Endothelial cell (in vitro differentiated cells): Measurements from ENCODE around the gene RSRC1. TPM values are rescaled to one million over a fixed set of nuclear protein-coding genes. Genes with fewer than 3 reads are reported as not detected.

Experiments used
- DNase-seq: peaks from one replicate; pipeline ENCODE4 v3.0.0; 2021; ENCODE audit warnings: low spot score
- H3K27ac Mint-ChIP-seq: one replicate; pipeline ENCODE4 v1.8.0; 2021; ENCODE audit warnings: mixed read lengths, inconsistent platforms; ENCODE audit not compliant: unreplicated experiment
- H3K27me3 Mint-ChIP-seq: one replicate; pipeline ENCODE4 v1.8.0; 2021; ENCODE audit warnings: mild to moderate bottlenecking, moderate library complexity, mixed read lengths, inconsistent platforms; ENCODE audit not compliant: unreplicated experiment
- H3K36me3 Mint-ChIP-seq: one replicate; pipeline ENCODE4 v1.8.0; 2021; ENCODE audit warnings: mild to moderate bottlenecking, low read depth, mixed read lengths, inconsistent platforms; ENCODE audit not compliant: unreplicated experiment
- H3K4me1 Mint-ChIP-seq: one replicate; pipeline ENCODE4 v1.8.0; 2021; ENCODE audit warnings: mild to moderate bottlenecking, mixed read lengths, inconsistent platforms; ENCODE audit not compliant: unreplicated experiment
- H3K4me3 Mint-ChIP-seq: one replicate; pipeline ENCODE4 v1.8.0; 2021; ENCODE audit warnings: mild to moderate bottlenecking, mixed read lengths, inconsistent platforms; ENCODE audit not compliant: unreplicated experiment
- H3K9me3 Mint-ChIP-seq: one replicate; pipeline ENCODE4 v1.8.0; 2021; ENCODE audit warnings: mixed read lengths, inconsistent platforms; ENCODE audit not compliant: unreplicated experiment
- CTCF ChIP-seq: fragments of 200-600 bp; sonication (generic); IDR thresholded peaks from one replicate; pipeline ENCODE4 v1.5.0; 2021; ENCODE audit warnings: antibody characterized with exemption; ENCODE audit not compliant: unreplicated experiment
- total RNA-seq: library from RNA; stranded (reverse); fragmentation: NEBNext Ultra II Directional; extraction: Animal tissue kit (Norgen Biotek cat#: 25700); gene quantifications from one replicate; pipeline ENCODE4 v1.2.1, GENCODE V29; 2021; ENCODE audit not compliant: unreplicated experiment

Gene RSRC1
- total RNA-seq, 1 donor from 2014 or later, result 24.7 TPM

GRCh38 chr3:158458464-158458863 lies 348.6 kb downstream of the RSRC1 start:
- H3K4me1 Mint-ChIP-seq, result no peaks in the 10 kb centered on the region
- no peaks in the 10 kb centered on the region for H3K9me3 Mint-ChIP-seq
- no peak overlapping the region for H3K4me3 Mint-ChIP-seq
- TF ChIP-seq CTCF, result no peak
- DNase-seq, result no peak
- H3K36me3 Mint-ChIP-seq, result no peaks in the 10 kb centered on the region
- H3K27ac Mint-ChIP-seq, result no peak overlapping the region
- H3K27me3 Mint-ChIP-seq, result peaks cover 1% of the 10 kb centered on the region

DNA sequence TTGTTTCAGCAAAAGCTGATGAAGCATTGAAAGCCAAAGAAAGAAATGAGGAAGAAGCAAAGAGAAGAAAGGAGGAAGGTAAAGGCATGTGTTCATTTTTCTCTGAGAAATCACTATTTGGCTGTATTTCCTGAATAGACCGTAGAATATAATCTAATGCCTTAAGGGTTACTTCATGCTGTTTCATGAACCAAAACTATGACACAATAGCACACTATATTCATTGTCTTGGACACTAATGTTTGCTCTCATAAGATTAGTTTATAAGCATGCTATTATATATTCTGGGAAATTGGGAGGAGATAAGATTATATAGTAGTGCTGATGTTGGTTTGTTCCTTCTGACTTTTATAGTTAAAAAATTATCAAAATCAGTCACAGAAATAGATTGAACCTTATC lies 351.0 kb downstream of the RSRC1 start:
- no peak overlapping the region for H3K4me3 Mint-ChIP-seq
- DNase-seq, result no peak
- H3K27ac Mint-ChIP-seq, result no peak overlapping the region
- TF ChIP-seq CTCF, result no peak
- H3K4me1 Mint-ChIP-seq, result no peaks in the 10 kb centered on the region
- H3K36me3 Mint-ChIP-seq, result no peaks in the 10 kb centered on the region
- H3K27me3 Mint-ChIP-seq, result peaks cover 1% of the 10 kb centered on the region
- no peaks in the 10 kb centered on the region for H3K9me3 Mint-ChIP-seq

- no peak overlapping the region for H3K4me3 Mint-ChIP-seq
Observed at GRCh38 chr3:158463556-158463955, 353.7 kb downstream of the RSRC1 start.

GRCh38 chr3:158465074-158465473 lies 355.2 kb downstream of the RSRC1 start:
- no peaks in the 10 kb centered on the region for H3K27me3 Mint-ChIP-seq
- no peaks in the 10 kb centered on the region for H3K4me1 Mint-ChIP-seq
- H3K36me3 Mint-ChIP-seq, result no peaks in the 10 kb centered on the region
- TF ChIP-seq CTCF, result no peak
- DNase-seq, result no peak
- H3K27ac Mint-ChIP-seq, result no peak overlapping the region
- H3K4me3 Mint-ChIP-seq, result no peak overlapping the region
- no peaks in the 10 kb centered on the region for H3K9me3 Mint-ChIP-seq

More at GRCh38 chr3:158463556-158463955, 353.7 kb downstream of the RSRC1 start:
- no peak overlapping the region for H3K27ac Mint-ChIP-seq
- no peaks in the 10 kb centered on the region for H3K4me1 Mint-ChIP-seq
- no peaks in the 10 kb centered on the region for H3K27me3 Mint-ChIP-seq
- no peak for TF ChIP-seq CTCF
- no peaks in the 10 kb centered on the region for H3K9me3 Mint-ChIP-seq
- no peak for DNase-seq
- H3K36me3 Mint-ChIP-seq, result no peaks in the 10 kb centered on the region

- Mint-ChIP-seq H3K4me1 (no peaks in the 10 kb centered on the region), H3K27me3 (no peaks in the 10 kb centered on the region), H3K27ac (no peak overlapping the region), H3K36me3 (no peaks in the 10 kb centered on the region), H3K4me3 (no peak overlapping the region), H3K9me3 (no peaks in the 10 kb centered on the region)
- no peak for TF ChIP-seq CTCF
- no peak for DNase-seq
Observed at GRCh38 chr3:158470944-158471638, 361.2 kb downstream of the RSRC1 start.
